Eye (tissue), 1 donor: ENCODE results near the gene FANK1.
"Not testable (repeated sequence)": the region's sequence is repeated elsewhere in the genome, so short reads cannot be mapped to it uniquely, and the experiment has no call there.

ENCODE experiments used
- DNase-seq: peaks from one replicate; pipeline ENCODE4 v3.0.0-alpha.2; 2015

Gene FANK1

GRCh38 chr10:125896088-125896934, at the start of gene FANK1:
FANK1 (plus strand) TSS chr10:125896564; CDS start chr10:125896643, 79 bp downstream.
- peak; percentile 96 for DNase-seq

GRCh38 chr10:125846894-125847293, 49.5 kb upstream of the FANK1 start:
- DNase-seq = no peak

- no peak for DNase-seq
Measured at GRCh38 chr10:125848371-125848770, 48.0 kb upstream of the FANK1 start.

GRCh38 chr10:125848857-125849256, 47.5 kb upstream of the FANK1 start:
- no peak for DNase-seq

- DNase-seq = no peak
Measured at GRCh38 chr10:125849448-125849847, 46.9 kb upstream of the FANK1 start.

GRCh38 chr10:125850766-125851731, 45.3 kb upstream of the FANK1 start:
- peak; percentile 19 for DNase-seq

GRCh38 chr10:125852487-125852886, 43.9 kb upstream of the FANK1 start:
- no peak for DNase-seq

- no peak for DNase-seq
Measured at GRCh38 chr10:125857185-125857760, 39.1 kb upstream of the FANK1 start.

GRCh38 chr10:125859128-125859817, 37.1 kb upstream of the FANK1 start:
- no peak for DNase-seq

GRCh38 chr10:125865120-125865519, 31.2 kb upstream of the FANK1 start:
- DNase-seq = no peak

- DNase-seq = no peak
Measured at GRCh38 chr10:125866421-125867029, 29.8 kb upstream of the FANK1 start.

- DNase-seq = peak; percentile 67
Measured at GRCh38 chr10:125868372-125868975, 27.9 kb upstream of the FANK1 start.

- DNase-seq = no peak
Measured at GRCh38 chr10:125871338-125871737, 25.0 kb upstream of the FANK1 start.

GRCh38 chr10:125878957-125879835, 17.2 kb upstream of the FANK1 start:
- DNase-seq = no peak

- DNase-seq = peak; percentile 46
Measured at GRCh38 chr10:125880719-125881118, 15.6 kb upstream of the FANK1 start.

GRCh38 chr10:125881192-125881591, 15.2 kb upstream of the FANK1 start, which contains the start of gene DHX32:
DHX32 (minus strand) TSS chr10:125881292; CDS start chr10:125880824, 468 bp downstream.
- peak; percentile 85 for DNase-seq

- no peak for DNase-seq
Measured at GRCh38 chr10:125882596-125882995, 13.8 kb upstream of the FANK1 start.

- DNase-seq = no peak
Measured at GRCh38 chr10:125883211-125883610, 13.2 kb upstream of the FANK1 start.

GRCh38 chr10:125886914-125887512, 9.4 kb upstream of the FANK1 start:
- DNase-seq = no peak

GRCh38 chr10:125889441-125889840, 6.9 kb upstream of the FANK1 start:
- not testable (repeated sequence) for DNase-seq
